ENCODE measurements around the gene SRRD.
A peak's percentile ranks its signal among the peaks of the same experiment; 100 is the strongest.
"Not testable (repeated sequence)": the region's sequence is repeated elsewhere in the genome, so short reads cannot be mapped to it uniquely, and the experiment has no call there.

Gene SRRD

GRCh38 chr22:26483439-26484359 lies at the start of gene SRRD, which contains the start of gene HPS4:
SRRD (plus strand) TSS chr22:26483877; CDS start chr22:26483891, 14 bp downstream.
HPS4 (minus strand) TSS chr22:26483783; CDS start chr22:26481762, 2,021 bp downstream.
- H3K9me3 ChIP-seq (ENCODE audit: control insufficient read depth in 2 of 2, low read length in 2 of 2) = no peaks in the 10 kb centered on the region
- H3K9ac ChIP-seq (ENCODE audit: low read length in 2 of 2) = peak within 1 kb of the TSS; percentile 96 to 98
- peak within 1 kb of the TSS; percentile 89 for H3K27ac ChIP-seq (ENCODE audit: low read length)
- H3K27me3 ChIP-seq (ENCODE audit: control insufficient read depth in 1 of 2, insufficient read depth in 2 of 2, low read length in 2 of 2) = no peaks in the 10 kb centered on the region
- peaks cover 19 to 20% of the 10 kb centered on the region in 2 donors for H3K36me3 ChIP-seq (ENCODE audit: control insufficient read depth in 2 of 2, insufficient read depth in 2 of 2, low read length in 2 of 2)
- peak within 1 kb of the TSS; percentile 78 to 88 for H3K4me3 ChIP-seq (ENCODE audit: low read length in 2 of 2)
- H3K4me1 ChIP-seq (ENCODE audit: control insufficient read depth, insufficient read depth, low read length) = peaks cover 35% of the 10 kb centered on the region

- H3K9ac ChIP-seq (ENCODE audit: low read length in 2 of 2) = no peak overlapping the region
- H3K36me3 ChIP-seq (ENCODE audit: control insufficient read depth in 2 of 2, insufficient read depth in 2 of 2, low read length in 2 of 2) = no peaks in the 10 kb centered on the region
- no peak overlapping the region for H3K27ac ChIP-seq (ENCODE audit: low read length)
Observed at GRCh38 chr22:26435327-26436093, 48.2 kb upstream of the SRRD start.

GRCh38 chr22:26436903-26437515 lies 46.7 kb upstream of the SRRD start:
- Histone ChIP-seq H3K9ac (ENCODE audit: low read length in 2 of 2) (no peak overlapping the region), H3K9me3 (ENCODE audit: control insufficient read depth in 2 of 2, low read length in 2 of 2) (no peaks in the 10 kb centered on the region), H3K27me3 (ENCODE audit: control insufficient read depth in 1 of 2, insufficient read depth in 2 of 2, low read length in 2 of 2) (no peaks in the 10 kb centered on the region), H3K4me1 (ENCODE audit: control insufficient read depth, insufficient read depth, low read length) (no peaks in the 10 kb centered on the region), H3K36me3 (ENCODE audit: control insufficient read depth in 2 of 2, insufficient read depth in 2 of 2, low read length in 2 of 2) (no peaks in the 10 kb centered on the region), H3K27ac (ENCODE audit: low read length) (no peak overlapping the region), H3K4me3 (ENCODE audit: low read length in 2 of 2) (no peak overlapping the region)

More at GRCh38 chr22:26435327-26436093, 48.2 kb upstream of the SRRD start:
- Histone ChIP-seq H3K27me3 (ENCODE audit: control insufficient read depth in 1 of 2, insufficient read depth in 2 of 2, low read length in 2 of 2) (no peaks in the 10 kb centered on the region), H3K4me1 (ENCODE audit: control insufficient read depth, insufficient read depth, low read length) (no peaks in the 10 kb centered on the region), H3K9me3 (ENCODE audit: control insufficient read depth in 2 of 2, low read length in 2 of 2) (no peaks in the 10 kb centered on the region), H3K4me3 (ENCODE audit: low read length in 2 of 2) (no peak overlapping the region)

- Histone ChIP-seq H3K9ac (ENCODE audit: low read length in 2 of 2) (no peak overlapping the region), H3K4me3 (ENCODE audit: low read length in 2 of 2) (no peak overlapping the region), H3K4me1 (ENCODE audit: control insufficient read depth, insufficient read depth, low read length) (no peaks in the 10 kb centered on the region), H3K27me3 (ENCODE audit: control insufficient read depth in 1 of 2, insufficient read depth in 2 of 2, low read length in 2 of 2) (no peaks in the 10 kb centered on the region), H3K27ac (ENCODE audit: low read length) (no peak overlapping the region), H3K9me3 (ENCODE audit: control insufficient read depth in 2 of 2, low read length in 2 of 2) (no peaks in the 10 kb centered on the region), H3K36me3 (ENCODE audit: control insufficient read depth in 2 of 2, insufficient read depth in 2 of 2, low read length in 2 of 2) (no peaks in the 10 kb centered on the region)
Observed at GRCh38 chr22:26437694-26438392, 45.8 kb upstream of the SRRD start.

GRCh38 chr22:26438776-26439175 lies 44.9 kb upstream of the SRRD start:
- not testable (repeated sequence) for H3K27ac ChIP-seq (ENCODE audit: low read length); H3K36me3 ChIP-seq (ENCODE audit: control insufficient read depth in 2 of 2, insufficient read depth in 2 of 2, low read length in 2 of 2); H3K4me3 ChIP-seq (ENCODE audit: low read length in 2 of 2); H3K9me3 ChIP-seq (ENCODE audit: control insufficient read depth in 2 of 2, low read length in 2 of 2); H3K4me1 ChIP-seq (ENCODE audit: control insufficient read depth, insufficient read depth, low read length); H3K27me3 ChIP-seq (ENCODE audit: control insufficient read depth in 1 of 2, insufficient read depth in 2 of 2, low read length in 2 of 2); H3K9ac ChIP-seq (ENCODE audit: low read length in 2 of 2)

GRCh38 chr22:26439559-26439958 lies 44.1 kb upstream of the SRRD start:
- no peak overlapping the region for H3K4me3 ChIP-seq (ENCODE audit: low read length in 2 of 2)
- no peaks in the 10 kb centered on the region for H3K36me3 ChIP-seq (ENCODE audit: control insufficient read depth in 2 of 2, insufficient read depth in 2 of 2, low read length in 2 of 2)
- no peak overlapping the region for H3K9ac ChIP-seq (ENCODE audit: low read length in 2 of 2)
- no peaks in the 10 kb centered on the region for H3K27me3 ChIP-seq (ENCODE audit: control insufficient read depth in 1 of 2, insufficient read depth in 2 of 2, low read length in 2 of 2)
- no peaks in the 10 kb centered on the region for H3K4me1 ChIP-seq (ENCODE audit: control insufficient read depth, insufficient read depth, low read length)
- H3K9me3 ChIP-seq (ENCODE audit: control insufficient read depth in 2 of 2, low read length in 2 of 2) = no peaks in the 10 kb centered on the region
- no peak overlapping the region for H3K27ac ChIP-seq (ENCODE audit: low read length)

- no peak overlapping the region for H3K4me3 ChIP-seq (ENCODE audit: low read length in 2 of 2)
- no peaks in the 10 kb centered on the region for H3K36me3 ChIP-seq (ENCODE audit: control insufficient read depth in 2 of 2, insufficient read depth in 2 of 2, low read length in 2 of 2)
- no peaks in the 10 kb centered on the region for H3K27me3 ChIP-seq (ENCODE audit: control insufficient read depth in 1 of 2, insufficient read depth in 2 of 2, low read length in 2 of 2)
- peaks cover 3% of the 10 kb centered on the region for H3K4me1 ChIP-seq (ENCODE audit: control insufficient read depth, insufficient read depth, low read length)
- H3K9ac ChIP-seq (ENCODE audit: low read length in 2 of 2) = no peak overlapping the region
- H3K9me3 ChIP-seq (ENCODE audit: control insufficient read depth in 2 of 2, low read length in 2 of 2) = no peaks in the 10 kb centered on the region
- H3K27ac ChIP-seq (ENCODE audit: low read length) = no peak overlapping the region
Observed at GRCh38 chr22:26442086-26442756, 41.5 kb upstream of the SRRD start.

- Histone ChIP-seq H3K9me3 (ENCODE audit: control insufficient read depth in 2 of 2, low read length in 2 of 2) (no peaks in the 10 kb centered on the region), H3K4me1 (ENCODE audit: control insufficient read depth, insufficient read depth, low read length) (peaks cover 10% of the 10 kb centered on the region), H3K9ac (ENCODE audit: low read length in 2 of 2) (no peak overlapping the region), H3K27ac (ENCODE audit: low read length) (no peak overlapping the region), H3K27me3 (ENCODE audit: control insufficient read depth in 1 of 2, insufficient read depth in 2 of 2, low read length in 2 of 2) (no peaks in the 10 kb centered on the region), H3K4me3 (ENCODE audit: low read length in 2 of 2) (no peak overlapping the region), H3K36me3 (ENCODE audit: control insufficient read depth in 2 of 2, insufficient read depth in 2 of 2, low read length in 2 of 2) (no peaks in the 10 kb centered on the region)
Observed at GRCh38 chr22:26443901-26444690, 39.6 kb upstream of the SRRD start.

- no peaks in the 10 kb centered on the region for H3K36me3 ChIP-seq (ENCODE audit: control insufficient read depth in 2 of 2, insufficient read depth in 2 of 2, low read length in 2 of 2)
- no peaks in the 10 kb centered on the region for H3K9me3 ChIP-seq (ENCODE audit: control insufficient read depth in 2 of 2, low read length in 2 of 2)
- H3K9ac ChIP-seq (ENCODE audit: low read length in 2 of 2) = no peak overlapping the region
- no peaks in the 10 kb centered on the region for H3K27me3 ChIP-seq (ENCODE audit: control insufficient read depth in 1 of 2, insufficient read depth in 2 of 2, low read length in 2 of 2)
- H3K4me1 ChIP-seq (ENCODE audit: control insufficient read depth, insufficient read depth, low read length) = peaks cover 10% of the 10 kb centered on the region
- H3K4me3 ChIP-seq (ENCODE audit: low read length in 2 of 2) = no peak overlapping the region
- no peak overlapping the region for H3K27ac ChIP-seq (ENCODE audit: low read length)
Observed at GRCh38 chr22:26444777-26445176, 38.9 kb upstream of the SRRD start.
